ENCODE data around the gene LAMA2. TPM values are rescaled to one million over a fixed set of nuclear protein-coding genes. Genes with fewer than 3 reads are reported as not detected.

LAMA2 gene
- total RNA-seq, 1 donor from 2014 or later, result 0.27 TPM

GRCh38 chr6:129195161-129195560 lies 312.2 kb downstream of the LAMA2 start:
- ATAC-seq (ENCODE audit: low read depth) (no peak), DNase-seq (no peak)
- no peak for TF ChIP-seq CTCF (IDR thresholded peaks at IDR 0.05)
- peaks cover 2% of the 10 kb centered on the region for H3K27me3 Mint-ChIP-seq
- no peak overlapping the region for H3K4me3 Mint-ChIP-seq
- ChIA-PET CTCF (no interaction called here), POLR2A (no interaction called here)
- no peaks in the 10 kb centered on the region for H3K36me3 Mint-ChIP-seq (ENCODE audit: low read depth)
- intact Hi-C loops (cut with micrococcal nuclease), result no loop called here
- H3K9me3 Mint-ChIP-seq, result no peaks in the 10 kb centered on the region
- H3K4me1 Mint-ChIP-seq, result peaks cover 3% of the 10 kb centered on the region
- H3K27ac Mint-ChIP-seq, result no peak overlapping the region

- CTCF ChIA-PET, result no interaction called here
Measured at GRCh38 chr6:129195643-129196042, 312.7 kb downstream of the LAMA2 start.

GRCh38 chr6:129197154-129197553 lies 314.2 kb downstream of the LAMA2 start:
- no peak for TF ChIP-seq CTCF (IDR thresholded peaks at IDR 0.05)
- Mint-ChIP-seq H3K27me3 (peaks cover 2% of the 10 kb centered on the region), H3K27ac (no peak overlapping the region), H3K9me3 (no peaks in the 10 kb centered on the region), H3K36me3 (ENCODE audit: low read depth) (no peaks in the 10 kb centered on the region), H3K4me3 (no peak overlapping the region), H3K4me1 (no peaks in the 10 kb centered on the region)
- ChIA-PET POLR2A (no interaction called here), CTCF (no interaction called here)
- intact Hi-C loops (cut with micrococcal nuclease), result no loop called here
- ATAC-seq (ENCODE audit: low read depth) (no peak), DNase-seq (no peak)

More at GRCh38 chr6:129195643-129196042, 312.7 kb downstream of the LAMA2 start:
- Mint-ChIP-seq H3K4me3 (no peak overlapping the region), H3K9me3 (no peaks in the 10 kb centered on the region), H3K4me1 (peaks cover 3% of the 10 kb centered on the region), H3K27ac (no peak overlapping the region), H3K36me3 (ENCODE audit: low read depth) (no peaks in the 10 kb centered on the region), H3K27me3 (peaks cover 2% of the 10 kb centered on the region)
- ATAC-seq (ENCODE audit: low read depth), result no peak
- TF ChIP-seq CTCF (IDR thresholded peaks at IDR 0.05), result no peak
- POLR2A ChIA-PET, result no interaction called here
- DNase-seq, result no peak
- intact Hi-C loops (cut with micrococcal nuclease), result no loop called here

- intact Hi-C loops (cut with micrococcal nuclease), result no loop called here
- Mint-ChIP-seq H3K4me1 (no peaks in the 10 kb centered on the region), H3K36me3 (ENCODE audit: low read depth) (no peaks in the 10 kb centered on the region), H3K9me3 (no peaks in the 10 kb centered on the region), H3K27ac (no peak overlapping the region), H3K27me3 (peaks cover 2% of the 10 kb centered on the region), H3K4me3 (no peak overlapping the region)
- TF ChIP-seq CTCF (IDR thresholded peaks at IDR 0.05), result no peak
- ChIA-PET POLR2A (no interaction called here), CTCF (no interaction called here)
- ATAC-seq (ENCODE audit: low read depth) (no peak), DNase-seq (no peak)
Measured at GRCh38 chr6:129200151-129200550, 317.2 kb downstream of the LAMA2 start.

- no peaks in the 10 kb centered on the region for H3K27me3 Mint-ChIP-seq
- no peak overlapping the region for H3K27ac Mint-ChIP-seq
- H3K9me3 Mint-ChIP-seq, result no peaks in the 10 kb centered on the region
- POLR2A ChIA-PET, result no interaction called here
- DNase-seq, result no peak
- no peaks in the 10 kb centered on the region for H3K36me3 Mint-ChIP-seq (ENCODE audit: low read depth)
- no peaks in the 10 kb centered on the region for H3K4me1 Mint-ChIP-seq
- no peak for TF ChIP-seq CTCF (IDR thresholded peaks at IDR 0.05)
- ATAC-seq (ENCODE audit: low read depth), result no peak
- intact Hi-C loops (cut with micrococcal nuclease), result no loop called here
- H3K4me3 Mint-ChIP-seq, result no peak overlapping the region
- CTCF ChIA-PET, result no interaction called here
Measured at GRCh38 chr6:129203190-129203900, 320.4 kb downstream of the LAMA2 start.
